Activated CD4-positive, alpha-beta T cell treated with anti-CD3 and anti-CD28 coated beads for 36 hours (primary cell): ENCODE data around the gene AMELX. TPM values are rescaled to one million over a fixed set of nuclear protein-coding genes. Genes with fewer than 3 reads are reported as not detected.

Source experiments
- ATAC-seq: fragments of 200-7000 bp; cut with Tn5 transposase; one replicate; pipeline ENCODE4 v1.10.0; 2021; ENCODE audit warnings: mild to moderate bottlenecking, moderate library complexity
- CTCF ChIA-PET: fragments of 350-600 bp; sonication (Branson Sonifier 250); formaldehyde crosslinking; loops from one replicate; lab custom pipeline; 2021; ENCODE audit warnings: antibody characterized with exemption; lab: Charles Lee
- POLR2A ChIA-PET: fragments of 350-600 bp; sonication (Branson Sonifier 250); formaldehyde crosslinking; loops from one replicate; lab custom pipeline; 2021; ENCODE audit warnings: antibody characterized with exemption, inconsistent platforms; lab: Charles Lee
- DNase-seq: peaks from one replicate; pipeline ENCODE4 v3.0.0-alpha.2; 2020
- H3K27ac Mint-ChIP-seq: one replicate; pipeline ENCODE4 v1.8.0; 2021; ENCODE audit warnings: mixed read lengths
- H3K27me3 Mint-ChIP-seq: one replicate; pipeline ENCODE4 v1.8.0; 2021; ENCODE audit warnings: mixed read lengths
- H3K36me3 Mint-ChIP-seq: one replicate; pipeline ENCODE4 v1.8.0; 2021; ENCODE audit warnings: low read depth, mixed read lengths
- H3K4me1 Mint-ChIP-seq: one replicate; pipeline ENCODE4 v1.8.0; 2021; ENCODE audit warnings: mixed read lengths
- H3K4me3 Mint-ChIP-seq: one replicate; pipeline ENCODE4 v1.8.0; 2021; ENCODE audit warnings: mild to moderate bottlenecking, moderate library complexity, mixed read lengths
- H3K9me3 Mint-ChIP-seq: one replicate; pipeline ENCODE4 v1.8.0; 2021; ENCODE audit warnings: low read depth, mixed read lengths
- intact Hi-C, 2 experiments: fragments of 100-400 bp; cut with DNase I in 1 of 2; cut with micrococcal nuclease in 1 of 2; formaldehyde crosslinking; loops; one replicate each; pipeline versions ENCODE4 v1.14.2 to v1.15.1; 2022 to 2024; cut with DNase I, micrococcal nuclease
- total RNA-seq, 2 experiments: library from RNA; stranded (reverse); gene quantifications; one replicate each; pipeline ENCODE4 v1.2.3, GENCODE V29; 2021

The AMELX gene
- total RNA-seq, 2 experiments from 2014 or later = not detected

GRCh38 chrX:11311706-11312105, 18.5 kb downstream of the AMELX start:
- CTCF ChIA-PET = no interaction called here
- Mint-ChIP-seq H3K4me3 (no peak overlapping the region), H3K9me3 (no peaks in the 10 kb centered on the region), H3K27me3 (no peaks in the 10 kb centered on the region), H3K36me3 (no peaks in the 10 kb centered on the region), H3K4me1 (no peaks in the 10 kb centered on the region), H3K27ac (no peak overlapping the region)
- ATAC-seq (no peak), DNase-seq (no peak)
- intact Hi-C loops = no loop called here
- POLR2A ChIA-PET = no interaction called here

DNA sequence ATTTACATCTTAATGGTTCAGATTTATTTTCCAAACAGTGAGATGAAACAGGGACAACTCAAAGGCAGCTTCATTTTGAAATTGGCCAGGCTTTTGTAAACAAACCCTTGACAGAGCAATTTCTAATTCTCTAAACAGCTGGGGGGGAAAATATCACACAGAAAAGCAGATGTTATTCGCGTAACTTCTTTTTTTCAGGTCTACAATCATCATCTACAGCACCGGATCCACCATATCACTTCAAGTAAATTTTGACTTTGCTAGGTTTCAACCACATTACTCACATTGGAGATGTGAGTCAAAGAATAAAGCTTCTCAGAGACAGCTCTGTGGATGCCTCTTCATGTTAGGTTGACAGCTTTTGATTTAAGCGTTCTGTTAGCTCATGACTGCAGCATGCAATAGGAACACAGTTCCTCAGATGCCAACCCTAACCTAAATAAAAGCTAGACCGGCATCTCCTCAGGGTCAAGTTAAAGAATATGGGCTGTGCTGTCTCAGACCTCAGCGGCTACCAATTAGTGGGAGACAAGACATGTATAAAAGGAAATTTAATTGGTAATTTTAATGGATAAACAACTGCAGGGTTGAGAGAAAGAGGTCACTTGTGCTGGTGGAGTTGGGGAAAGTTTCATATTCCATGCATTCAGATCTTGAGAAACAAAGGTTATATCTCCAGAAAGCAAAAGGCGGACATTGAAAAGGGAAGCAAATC, 26.8 kb downstream of the AMELX start:
- ChIA-PET CTCF (no interaction called here), POLR2A (no interaction called here)
- H3K4me1 Mint-ChIP-seq = no peaks in the 10 kb centered on the region
- H3K4me3 Mint-ChIP-seq = no peak overlapping the region
- DNase-seq = no peak
- no peaks in the 10 kb centered on the region for H3K9me3 Mint-ChIP-seq
- H3K36me3 Mint-ChIP-seq = no peaks in the 10 kb centered on the region
- ATAC-seq = no peak
- intact Hi-C loops = no loop called here
- no peaks in the 10 kb centered on the region for H3K27me3 Mint-ChIP-seq
- H3K27ac Mint-ChIP-seq = no peak overlapping the region

DNA sequence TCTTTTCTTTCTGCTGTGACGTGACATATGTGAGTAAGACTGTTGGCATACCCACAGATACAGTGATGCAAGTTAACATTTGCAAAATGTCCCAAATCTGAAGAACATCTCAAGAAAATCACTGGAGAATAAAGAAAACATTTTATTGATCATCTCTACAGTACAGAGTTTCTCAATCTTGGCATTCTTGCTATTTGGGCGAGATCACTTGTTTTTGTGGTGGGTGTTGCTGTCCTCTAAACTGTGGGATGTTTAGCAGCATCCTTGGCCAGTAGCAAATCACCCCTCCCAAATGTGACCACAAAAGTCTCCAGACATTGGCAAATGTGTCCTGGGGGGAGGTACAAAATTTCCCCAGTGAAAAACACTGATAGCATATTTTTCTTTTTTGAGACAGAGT, 28.8 kb downstream of the AMELX start:
- no peaks in the 10 kb centered on the region for H3K9me3 Mint-ChIP-seq
- no peak overlapping the region for H3K4me3 Mint-ChIP-seq
- CTCF ChIA-PET = no interaction called here
- H3K27me3 Mint-ChIP-seq = no peaks in the 10 kb centered on the region
- ATAC-seq (no peak), DNase-seq (no peak)
- no peak overlapping the region for H3K27ac Mint-ChIP-seq
- intact Hi-C loops = no loop called here
- H3K4me1 Mint-ChIP-seq = no peaks in the 10 kb centered on the region
- POLR2A ChIA-PET = no interaction called here
- H3K36me3 Mint-ChIP-seq = no peaks in the 10 kb centered on the region

- POLR2A ChIA-PET = no interaction called here
- no peak overlapping the region for H3K27ac Mint-ChIP-seq
- no peak overlapping the region for H3K4me3 Mint-ChIP-seq
- intact Hi-C loops = no loop called here
- ATAC-seq (no peak), DNase-seq (no peak)
- no peaks in the 10 kb centered on the region for H3K4me1 Mint-ChIP-seq
- CTCF ChIA-PET = no interaction called here
- H3K36me3 Mint-ChIP-seq = no peaks in the 10 kb centered on the region
- no peaks in the 10 kb centered on the region for H3K9me3 Mint-ChIP-seq
- no peaks in the 10 kb centered on the region for H3K27me3 Mint-ChIP-seq
Measured at GRCh38 chrX:11328134-11328533, 34.9 kb downstream of the AMELX start.

DNA sequence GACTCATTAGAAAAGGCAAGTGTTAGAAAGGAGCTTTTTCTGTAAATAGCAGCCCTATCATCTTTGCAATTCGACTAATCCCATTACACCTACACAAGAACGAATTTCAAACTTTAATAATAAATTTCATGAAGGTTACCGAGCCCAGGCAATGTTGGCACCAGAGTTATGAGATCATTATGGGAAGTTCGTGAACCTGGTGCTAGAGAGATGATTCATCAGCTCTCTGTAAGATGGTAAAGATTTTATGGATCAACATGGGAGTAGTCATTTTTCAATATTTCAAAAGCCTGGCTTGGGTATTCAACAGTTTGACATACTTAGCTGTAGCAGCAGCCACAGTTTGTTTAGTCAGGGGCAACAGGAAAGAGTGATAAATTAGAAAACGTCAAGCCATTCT, 35.8 kb downstream of the AMELX start:
- DNase-seq (no peak), ATAC-seq (no peak)
- intact Hi-C loops = no loop called here
- Mint-ChIP-seq H3K36me3 (no peaks in the 10 kb centered on the region), H3K4me3 (no peak overlapping the region), H3K27me3 (no peaks in the 10 kb centered on the region), H3K9me3 (no peaks in the 10 kb centered on the region), H3K27ac (no peak overlapping the region), H3K4me1 (no peaks in the 10 kb centered on the region)
- ChIA-PET POLR2A (no interaction called here), CTCF (interaction anchor here (0.8 kb wide), 1 partner anchor 26 kb away, joined by 4 read pairs; no protein-coding TSS in a partner anchor)

DNA sequence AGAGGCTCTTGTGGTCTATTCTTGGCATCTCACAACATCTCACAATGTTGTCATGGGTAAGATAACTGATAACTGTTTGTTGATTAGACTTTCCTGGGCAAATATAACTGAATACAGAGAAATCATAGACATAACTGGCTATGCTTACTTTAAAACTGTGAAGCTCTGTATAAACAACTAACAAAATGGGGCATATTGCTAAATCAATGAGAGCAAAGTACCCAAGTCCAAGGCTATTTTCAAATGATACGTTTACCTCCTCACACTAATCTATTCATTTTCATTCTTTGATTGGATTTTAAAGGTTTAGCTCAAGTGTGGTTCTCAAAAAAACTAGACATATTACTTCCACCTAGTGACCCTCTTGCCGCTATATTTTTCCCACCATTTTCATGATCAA, 38.6 kb downstream of the AMELX start:
- no peaks in the 10 kb centered on the region for H3K27me3 Mint-ChIP-seq
- ChIA-PET CTCF (no interaction called here), POLR2A (no interaction called here)
- DNase-seq (no peak), ATAC-seq (no peak)
- H3K4me3 Mint-ChIP-seq = no peak overlapping the region
- H3K36me3 Mint-ChIP-seq = no peaks in the 10 kb centered on the region
- H3K4me1 Mint-ChIP-seq = no peaks in the 10 kb centered on the region
- intact Hi-C loops = no loop called here
- H3K27ac Mint-ChIP-seq = no peak overlapping the region
- H3K9me3 Mint-ChIP-seq = no peaks in the 10 kb centered on the region

DNA sequence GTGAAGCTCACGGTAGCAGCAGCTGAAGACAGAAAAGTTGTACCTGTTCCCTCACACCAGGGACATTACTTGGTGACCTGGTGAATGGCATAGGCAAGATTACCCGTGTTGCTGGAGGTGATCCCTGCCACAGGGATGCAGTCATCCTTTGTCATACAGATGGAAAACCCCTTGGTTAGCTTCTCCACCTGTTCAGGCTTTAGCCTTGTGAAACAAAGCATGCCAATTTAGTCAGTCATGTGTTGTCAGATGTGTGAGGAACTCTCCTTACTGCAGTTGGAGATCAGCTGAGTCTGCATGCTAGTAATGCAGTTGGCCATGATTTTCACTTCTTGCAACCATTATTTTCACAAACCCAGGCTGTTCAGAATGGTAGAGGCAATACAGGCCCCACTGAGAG, 41.0 kb downstream of the AMELX start:
- Mint-ChIP-seq H3K27me3 (peaks cover under 1% of the 10 kb centered on the region), H3K27ac (no peak overlapping the region), H3K4me3 (no peak overlapping the region), H3K4me1 (no peaks in the 10 kb centered on the region), H3K36me3 (no peaks in the 10 kb centered on the region), H3K9me3 (no peaks in the 10 kb centered on the region)
- DNase-seq = no peak
- CTCF ChIA-PET = no interaction called here
- POLR2A ChIA-PET = no interaction called here
- no peak for ATAC-seq
- intact Hi-C loops = no loop called here

GRCh38 chrX:11336201-11336600, 43.0 kb downstream of the AMELX start:
- H3K9me3 Mint-ChIP-seq = no peaks in the 10 kb centered on the region
- ChIA-PET POLR2A (no interaction called here), CTCF (no interaction called here)
- H3K4me1 Mint-ChIP-seq = no peaks in the 10 kb centered on the region
- ATAC-seq = no peak
- H3K4me3 Mint-ChIP-seq = no peak overlapping the region
- peaks cover 2% of the 10 kb centered on the region for H3K27me3 Mint-ChIP-seq
- no peak overlapping the region for H3K27ac Mint-ChIP-seq
- no peaks in the 10 kb centered on the region for H3K36me3 Mint-ChIP-seq
- no peak for DNase-seq
- intact Hi-C loops = no loop called here

DNA sequence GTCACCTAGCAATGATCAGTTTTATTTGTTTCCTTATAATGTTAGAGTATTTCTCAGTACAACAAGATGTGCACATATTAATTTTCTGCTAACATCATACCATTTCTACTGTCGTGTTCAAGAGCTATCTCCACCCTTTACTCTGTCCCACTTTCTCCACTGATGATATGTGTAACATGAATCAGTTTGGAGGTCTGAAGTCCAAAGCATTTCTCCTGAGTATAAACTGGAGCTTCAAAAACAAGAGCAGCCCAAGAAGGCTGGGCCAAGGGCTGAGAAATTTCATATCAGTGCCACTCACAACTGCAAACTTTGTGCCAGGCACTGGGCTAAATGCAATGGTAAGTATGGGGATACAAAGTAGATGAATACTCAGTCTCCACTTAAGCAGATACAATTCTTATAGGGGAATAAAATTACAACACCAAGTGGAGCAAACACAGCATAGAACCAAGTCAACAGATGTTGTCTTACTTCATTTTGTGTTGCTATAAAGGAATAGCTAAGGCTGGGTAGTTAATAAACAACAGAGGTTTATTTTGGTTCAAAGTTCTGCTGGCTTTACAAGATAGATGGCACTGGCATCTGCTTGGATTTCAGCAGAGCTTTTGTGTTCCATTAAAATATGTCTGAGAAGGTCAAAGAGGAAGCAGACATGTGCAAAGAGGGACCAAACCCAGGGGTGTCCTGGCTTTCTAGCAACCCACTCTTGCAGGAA, 44.2 kb downstream of the AMELX start:
- peaks cover 2% of the 10 kb centered on the region for H3K27me3 Mint-ChIP-seq
- no peaks in the 10 kb centered on the region for H3K9me3 Mint-ChIP-seq
- H3K27ac Mint-ChIP-seq = no peak overlapping the region
- H3K4me1 Mint-ChIP-seq = peaks cover 2% of the 10 kb centered on the region
- ChIA-PET CTCF (no interaction called here), POLR2A (no interaction called here)
- DNase-seq (no peak), ATAC-seq (no peak)
- no peak overlapping the region for H3K4me3 Mint-ChIP-seq
- intact Hi-C loops = no loop called here
- H3K36me3 Mint-ChIP-seq = no peaks in the 10 kb centered on the region

DNA sequence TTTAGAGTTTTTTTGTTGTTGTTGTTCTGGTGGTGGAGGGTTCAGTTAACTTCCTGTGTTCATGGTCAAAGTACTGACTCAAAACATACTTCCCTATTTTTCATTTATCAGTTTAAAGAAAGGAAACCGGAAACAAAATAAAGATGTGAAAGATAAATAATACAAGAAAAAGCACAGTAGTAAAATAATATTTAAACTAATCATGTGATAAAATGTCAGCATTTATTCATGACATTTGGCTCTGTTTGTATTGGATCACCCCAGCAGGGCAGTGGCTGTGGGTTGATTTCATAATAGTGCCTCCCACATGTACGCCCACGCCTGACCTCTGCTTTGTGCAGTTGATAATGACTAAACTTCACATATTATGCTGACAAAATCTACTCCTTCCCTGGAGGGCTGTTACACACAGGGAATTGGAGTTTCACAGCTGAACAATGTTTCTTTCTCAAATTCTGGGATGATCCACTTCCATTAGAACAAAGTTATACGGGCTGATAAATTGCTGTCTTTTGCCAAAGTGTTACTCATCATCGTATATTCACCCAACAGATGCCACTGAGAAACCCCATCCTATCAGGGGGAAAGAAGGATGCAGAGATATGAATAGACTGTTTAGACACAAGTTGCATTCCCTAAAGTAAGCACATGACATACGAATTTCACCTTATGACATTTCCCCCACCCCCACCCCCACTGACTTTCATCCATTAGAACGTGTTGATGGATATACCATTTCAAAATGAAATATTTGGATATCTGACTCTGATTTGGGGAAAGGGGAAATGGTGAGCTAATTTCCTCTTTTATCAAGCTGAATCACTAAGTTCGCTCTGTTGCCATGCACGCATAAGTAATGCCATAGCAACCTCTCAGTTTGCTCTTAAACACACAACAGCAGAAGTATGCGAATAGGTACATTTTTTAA, 48.3 kb downstream of the AMELX start:
- no peaks in the 10 kb centered on the region for H3K9me3 Mint-ChIP-seq
- ATAC-seq (no peak), DNase-seq (peak; percentile 3)
- POLR2A ChIA-PET = no interaction called here
- no peak overlapping the region for H3K27ac Mint-ChIP-seq
- H3K4me1 Mint-ChIP-seq = peaks cover 2% of the 10 kb centered on the region
- intact Hi-C loops = no loop called here
- H3K27me3 Mint-ChIP-seq = peaks cover 2% of the 10 kb centered on the region
- no peaks in the 10 kb centered on the region for H3K36me3 Mint-ChIP-seq
- CTCF ChIA-PET = no interaction called here
- H3K4me3 Mint-ChIP-seq = no peak overlapping the region

DNA sequence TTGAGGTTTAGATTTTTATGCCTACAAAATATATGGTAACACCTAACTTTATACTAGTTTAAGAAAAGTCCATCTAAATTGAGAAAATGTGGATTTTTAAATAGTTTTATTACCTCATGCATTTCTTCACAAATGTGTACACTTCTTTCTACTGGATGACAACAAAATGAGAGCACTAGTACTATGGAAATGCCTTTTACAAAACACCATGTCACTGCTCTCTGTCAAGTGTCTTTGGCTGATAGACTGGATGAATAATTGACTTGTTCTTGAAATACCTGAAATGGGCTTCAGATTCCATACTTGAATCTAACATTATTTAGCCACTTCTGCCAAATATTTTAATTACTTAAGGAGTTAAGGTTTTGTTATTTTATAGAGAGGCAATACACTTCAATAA, 49.5 kb downstream of the AMELX start:
- Mint-ChIP-seq H3K9me3 (no peaks in the 10 kb centered on the region), H3K36me3 (no peaks in the 10 kb centered on the region), H3K27ac (no peak overlapping the region), H3K27me3 (peaks cover 2% of the 10 kb centered on the region), H3K4me3 (no peak overlapping the region), H3K4me1 (peaks cover 2% of the 10 kb centered on the region)
- POLR2A ChIA-PET = no interaction called here
- intact Hi-C loops = no loop called here
- DNase-seq (no peak), ATAC-seq (no peak)
- CTCF ChIA-PET = no interaction called here
